ENCODE data around the gene ITIH4. TPM values are rescaled to one million over a fixed set of nuclear protein-coding genes. Genes with fewer than 3 reads are reported as not detected.

ITIH4 gene
- total and polyA plus RNA-seq, 2 of the 13 experiments (the other 11 are each of a cell fraction or from before 2014, with no cell fraction given), result 2.7 to 5.3 TPM

DNA sequence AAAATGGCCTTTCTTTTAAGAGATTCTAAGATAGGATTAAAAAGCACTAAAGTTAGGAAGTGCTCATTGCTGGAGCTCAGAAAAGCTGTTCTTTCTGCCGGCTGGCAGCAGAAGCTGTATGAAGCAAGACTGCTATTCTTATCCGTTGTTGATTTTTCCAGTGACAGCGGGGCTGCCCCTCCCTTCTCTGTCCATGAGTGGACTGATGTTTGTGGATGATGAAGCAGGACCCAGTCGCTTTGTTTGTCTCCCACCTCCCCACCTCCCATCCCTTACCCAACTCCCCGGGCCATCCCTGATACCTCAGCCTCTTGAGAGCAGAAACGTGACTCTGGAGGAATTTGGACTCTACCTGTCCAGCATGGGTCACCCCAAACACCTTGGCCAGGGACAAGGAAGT is 14.7 kb upstream of the ITIH4 start (continued):
- TF ChIP-seq ZNF878 (CRISPR knock-in tag; IDR thresholded peaks at IDR 0.05), result no peak
- TF ChIP-seq ZNF589 (CRISPR knock-in tag; conservative IDR thresholded peaks at IDR 0.05), result no peak
- TF ChIP-seq, protein P1, sequence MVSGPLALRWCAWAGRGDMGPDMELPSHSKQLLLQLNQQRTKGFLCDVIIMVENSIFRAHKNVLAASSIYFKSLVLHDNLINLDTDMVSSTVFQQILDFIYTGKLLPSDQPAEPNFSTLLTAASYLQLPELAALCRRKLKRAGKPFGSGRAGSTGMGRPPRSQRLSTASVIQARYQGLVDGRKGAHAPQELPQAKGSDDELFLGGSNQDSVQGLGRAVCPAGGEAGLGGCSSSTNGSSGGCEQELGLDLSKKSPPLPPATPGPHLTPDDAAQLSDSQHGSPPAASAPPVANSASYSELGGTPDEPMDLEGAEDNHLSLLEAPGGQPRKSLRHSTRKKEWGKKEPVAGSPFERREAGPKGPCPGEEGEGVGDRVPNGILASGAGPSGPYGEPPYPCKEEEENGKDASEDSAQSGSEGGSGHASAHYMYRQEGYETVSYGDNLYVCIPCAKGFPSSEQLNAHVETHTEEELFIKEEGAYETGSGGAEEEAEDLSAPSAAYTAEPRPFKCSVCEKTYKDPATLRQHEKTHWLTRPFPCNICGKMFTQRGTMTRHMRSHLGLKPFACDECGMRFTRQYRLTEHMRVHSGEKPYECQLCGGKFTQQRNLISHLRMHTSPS (CRISPR knock-in tag; IDR thresholded peaks at IDR 0.05; ENCODE audit: low read depth), result no peak
- no peak for TF ChIP-seq U2AF1 (optimal IDR thresholded peaks at IDR 0.05; ENCODE audit: low read depth, low read length)
- no peak for TF ChIP-seq NFE2L2 (IDR thresholded peaks at IDR 0.05; ENCODE audit: low read length)
- TF ChIP-seq EED (CRISPR knock-in tag; IDR thresholded peaks at IDR 0.05), result no peak
- TF ChIP-seq ZNF432 (CRISPR knock-in tag; IDR thresholded peaks at IDR 0.05; ENCODE audit: borderline replicate concordance), result no peak
- TF ChIP-seq, protein P2, sequence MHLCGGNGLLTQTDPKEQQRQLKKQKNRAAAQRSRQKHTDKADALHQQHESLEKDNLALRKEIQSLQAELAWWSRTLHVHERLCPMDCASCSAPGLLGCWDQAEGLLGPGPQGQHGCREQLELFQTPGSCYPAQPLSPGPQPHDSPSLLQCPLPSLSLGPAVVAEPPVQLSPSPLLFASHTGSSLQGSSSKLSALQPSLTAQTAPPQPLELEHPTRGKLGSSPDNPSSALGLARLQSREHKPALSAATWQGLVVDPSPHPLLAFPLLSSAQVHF (CRISPR knock-in tag; IDR thresholded peaks at IDR 0.05), result no peak
- TF ChIP-seq FOXC1 (CRISPR knock-in tag; IDR thresholded peaks at IDR 0.05; ENCODE audit: borderline replicate concordance), result no peak
- TF ChIP-seq, protein P3, sequence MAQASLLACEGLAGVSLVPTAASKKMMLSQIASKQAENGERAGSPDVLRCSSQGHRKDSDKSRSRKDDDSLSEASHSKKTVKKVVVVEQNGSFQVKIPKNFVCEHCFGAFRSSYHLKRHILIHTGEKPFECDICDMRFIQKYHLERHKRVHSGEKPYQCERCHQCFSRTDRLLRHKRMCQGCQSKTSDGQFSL (CRISPR knock-in tag; IDR thresholded peaks at IDR 0.05), result no peak
- no peak for TF ChIP-seq U2AF2 (IDR thresholded peaks at IDR 0.05; ENCODE audit: low read depth, low read length)
- TF ChIP-seq XRCC5 (optimal IDR thresholded peaks at IDR 0.05; ENCODE audit: low read length), result no peak
- TF ChIP-seq ZFP36L2 (CRISPR knock-in tag; IDR thresholded peaks at IDR 0.05), result no peak
- TF ChIP-seq, protein P4, sequence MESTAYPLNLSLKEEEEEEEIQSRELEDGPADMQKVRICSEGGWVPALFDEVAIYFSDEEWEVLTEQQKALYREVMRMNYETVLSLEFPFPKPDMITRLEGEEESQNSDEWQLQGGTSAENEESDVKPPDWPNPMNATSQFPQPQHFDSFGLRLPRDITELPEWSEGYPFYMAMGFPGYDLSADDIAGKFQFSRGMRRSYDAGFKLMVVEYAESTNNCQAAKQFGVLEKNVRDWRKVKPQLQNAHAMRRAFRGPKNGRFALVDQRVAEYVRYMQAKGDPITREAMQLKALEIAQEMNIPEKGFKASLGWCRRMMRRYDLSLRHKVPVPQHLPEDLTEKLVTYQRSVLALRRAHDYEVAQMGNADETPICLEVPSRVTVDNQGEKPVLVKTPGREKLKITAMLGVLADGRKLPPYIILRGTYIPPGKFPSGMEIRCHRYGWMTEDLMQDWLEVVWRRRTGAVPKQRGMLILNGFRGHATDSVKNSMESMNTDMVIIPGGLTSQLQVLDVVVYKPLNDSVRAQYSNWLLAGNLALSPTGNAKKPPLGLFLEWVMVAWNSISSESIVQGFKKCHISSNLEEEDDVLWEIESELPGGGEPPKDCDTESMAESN (CRISPR knock-in tag; conservative IDR thresholded peaks at IDR 0.05), result no peak
- 0 out of 2 replicates have a peak, but pooled peaks have one; percentile 45 for TF ChIP-seq KDM1A (CRISPR knock-in tag; IDR thresholded peaks at IDR 0.05)
- no peak for TF ChIP-seq CBX5 (CRISPR knock-in tag; IDR thresholded peaks at IDR 0.05; ENCODE audit: borderline replicate concordance)
- TF ChIP-seq, protein P5, sequence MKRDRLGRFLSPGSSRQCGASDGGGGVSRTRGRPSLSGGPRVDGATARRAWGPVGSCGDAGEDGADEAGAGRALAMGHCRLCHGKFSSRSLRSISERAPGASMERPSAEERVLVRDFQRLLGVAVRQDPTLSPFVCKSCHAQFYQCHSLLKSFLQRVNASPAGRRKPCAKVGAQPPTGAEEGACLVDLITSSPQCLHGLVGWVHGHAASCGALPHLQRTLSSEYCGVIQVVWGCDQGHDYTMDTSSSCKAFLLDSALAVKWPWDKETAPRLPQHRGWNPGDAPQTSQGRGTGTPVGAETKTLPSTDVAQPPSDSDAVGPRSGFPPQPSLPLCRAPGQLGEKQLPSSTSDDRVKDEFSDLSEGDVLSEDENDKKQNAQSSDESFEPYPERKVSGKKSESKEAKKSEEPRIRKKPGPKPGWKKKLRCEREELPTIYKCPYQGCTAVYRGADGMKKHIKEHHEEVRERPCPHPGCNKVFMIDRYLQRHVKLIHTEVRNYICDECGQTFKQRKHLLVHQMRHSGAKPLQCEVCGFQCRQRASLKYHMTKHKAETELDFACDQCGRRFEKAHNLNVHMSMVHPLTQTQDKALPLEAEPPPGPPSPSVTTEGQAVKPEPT (CRISPR knock-in tag; IDR thresholded peaks at IDR 0.05; ENCODE audit: low read depth), result no peak
- no peak for TF ChIP-seq PCBP1 (IDR thresholded peaks at IDR 0.05; ENCODE audit: borderline replicate concordance, low read depth, low read length)
- no peak for TF ChIP-seq LCORL (IDR thresholded peaks at IDR 0.05)
- peak; percentile 62; the same call in 1 of the 2 replicates for TF ChIP-seq LCORL (CRISPR knock-in tag; IDR thresholded peaks at IDR 0.05)
- TF ChIP-seq, protein P6, sequence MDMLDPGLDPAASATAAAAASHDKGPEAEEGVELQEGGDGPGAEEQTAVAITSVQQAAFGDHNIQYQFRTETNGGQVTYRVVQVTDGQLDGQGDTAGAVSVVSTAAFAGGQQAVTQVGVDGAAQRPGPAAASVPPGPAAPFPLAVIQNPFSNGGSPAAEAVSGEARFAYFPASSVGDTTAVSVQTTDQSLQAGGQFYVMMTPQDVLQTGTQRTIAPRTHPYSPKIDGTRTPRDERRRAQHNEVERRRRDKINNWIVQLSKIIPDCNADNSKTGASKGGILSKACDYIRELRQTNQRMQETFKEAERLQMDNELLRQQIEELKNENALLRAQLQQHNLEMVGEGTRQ (IDR thresholded peaks at IDR 0.05; ENCODE audit: low read depth, low read length), result no peak
- TF ChIP-seq, protein P6 (CRISPR knock-in tag; IDR thresholded peaks at IDR 0.05; ENCODE audit: borderline replicate concordance), result no peak
- TF ChIP-seq NCOA2 (CRISPR knock-in tag; IDR thresholded peaks at IDR 0.05), result 0 out of 2 replicates have a peak, but pooled peaks have one; percentile 31
- no peak for TF ChIP-seq RFX5 (IDR thresholded peaks at IDR 0.05; ENCODE audit: low read depth, low read length)

Data from HepG2 (cell line).